ENCODE measurements around the gene MEIOB.

- TF ChIP-seq CTCF (IDR thresholded peaks at IDR 0.05) (no peak), POLR2A (IDR thresholded peaks at IDR 0.05) (no peak)
These were observed 61.4 kb downstream of the MEIOB start for GRCh38 chr16:1810536-1810935.

All from stomach (tissue), 4 donors.